ENCODE results near the gene RAI1.
A peak's percentile ranks its signal among the peaks of the same experiment; 100 is the strongest.

RAI1 gene

GRCh38 chr17:17768424-17769088 is 87.3 kb downstream of the RAI1 start:
- no peak for DNase-seq

GRCh38 chr17:17769869-17770631 is 88.8 kb downstream of the RAI1 start:
- DNase-seq, result no peak

- DNase-seq, result no peak
Observed at GRCh38 chr17:17770632-17771044, 89.4 kb downstream of the RAI1 start.

- no peak for DNase-seq
Observed at GRCh38 chr17:17771498-17772201, 90.4 kb downstream of the RAI1 start.

- DNase-seq, result no peak
Observed at GRCh38 chr17:17772231-17772630, 91.0 kb downstream of the RAI1 start.

- DNase-seq, result no peak
Observed at GRCh38 chr17:17774009-17774881, 93.0 kb downstream of the RAI1 start.

GRCh38 chr17:17776889-17777288 is 95.6 kb downstream of the RAI1 start:
- no peak for DNase-seq

GRCh38 chr17:17778308-17779014 is 97.2 kb downstream of the RAI1 start:
- DNase-seq, result no peak

GRCh38 chr17:17779015-17779611 is 97.9 kb downstream of the RAI1 start:
- DNase-seq, result no peak

- DNase-seq, result no peak
Observed at GRCh38 chr17:17780922-17781590, 99.8 kb downstream of the RAI1 start.

GRCh38 chr17:17781591-17782496 is 100.6 kb downstream of the RAI1 start:
- DNase-seq, result peak; percentile 56

- DNase-seq, result peak; percentile 60
Observed at GRCh38 chr17:17782523-17783115, 101.4 kb downstream of the RAI1 start.

GRCh38 chr17:17783116-17783824 is 102.0 kb downstream of the RAI1 start:
- no peak for DNase-seq

GRCh38 chr17:17783825-17784656 is 102.8 kb downstream of the RAI1 start:
- peak; percentile 67 for DNase-seq

GRCh38 chr17:17784657-17785267 is 103.5 kb downstream of the RAI1 start:
- no peak for DNase-seq

GRCh38 chr17:17785407-17785806 is 104.1 kb downstream of the RAI1 start:
- DNase-seq, result no peak

GRCh38 chr17:17786998-17787397 is 105.7 kb downstream of the RAI1 start:
- no peak for DNase-seq

GRCh38 chr17:17787568-17787967 is 106.3 kb downstream of the RAI1 start:
- DNase-seq, result no peak

Data from NCI-H446 treated with DMSO at 0.1 percent for 48 hours (cell line).